D721Med (cell line): Measurements from ENCODE around the gene SLC49A3.
"Not testable (repeated sequence)": the region's sequence is repeated elsewhere in the genome, so short reads cannot be mapped to it uniquely, and the experiment has no call there.

Experiments used
- DNase-seq: peaks from one replicate; pipeline ENCODE4 v3.0.0; 2011; ENCODE audit warnings: low spot score; ENCODE audit not compliant: insufficient read length
- FAIRE-seq: peaks from 2 replicates; lab custom pipeline; 2011; peaks lifted over from hg19 to GRCh38; lab: Jason Lieb, UNC
- CTCF ChIP-seq: IDR thresholded peaks from 2 replicates; pipeline ENCODE4 v1.5.1; 2012; ENCODE audit warnings: mild to moderate bottlenecking, control low read depth; ENCODE audit not compliant: insufficient read depth; ENCODE audit errors: missing control alignments

Gene SLC49A3

GRCh38 chr4:704971-705277, 16.0 kb upstream of the SLC49A3 start:
- TF ChIP-seq CTCF = no peak
- no peak for DNase-seq
- FAIRE-seq = no peak

GRCh38 chr4:704198-704891, 15.4 kb upstream of the SLC49A3 start:
- DNase-seq (no peak), FAIRE-seq (no peak)
- TF ChIP-seq CTCF = no peak

- TF ChIP-seq CTCF = no peak
- FAIRE-seq = no peak
- no peak for DNase-seq
Measured at GRCh38 chr4:703336-704197, 14.6 kb upstream of the SLC49A3 start.

- no peak for DNase-seq
- no peak for FAIRE-seq
Measured at GRCh38 chr4:702618-703048, 13.7 kb upstream of the SLC49A3 start.

GRCh38 chr4:700587-701264, 11.8 kb upstream of the SLC49A3 start:
- DNase-seq (no peak), FAIRE-seq (no peak)
- no peak for TF ChIP-seq CTCF

More at GRCh38 chr4:702618-703048, 13.7 kb upstream of the SLC49A3 start:
- no peak for TF ChIP-seq CTCF

- TF ChIP-seq CTCF = no peak
- FAIRE-seq (no peak), DNase-seq (no peak)
Measured at GRCh38 chr4:699816-700580, 11.0 kb upstream of the SLC49A3 start.

GRCh38 chr4:694341-694940, 5.5 kb upstream of the SLC49A3 start:
- not testable (repeated sequence) for DNase-seq, FAIRE-seq
